Right lobe of liver (tissue), 6 donors: ENCODE data around the gene ITPR2. TPM values are rescaled to one million over a fixed set of nuclear protein-coding genes. Genes with fewer than 3 reads are reported as not detected.

ENCODE experiments used
- ATAC-seq, 4 donors: fragments of 200-7000 bp; cut with Tn5 transposase; one replicate each; pipeline ENCODE4 v1.9.1; 2020; ENCODE audit warnings: mild to moderate bottlenecking in 4 of 4, moderate library complexity in 4 of 4
- DNase-seq, 3 donors: peaks; one replicate each; pipeline ENCODE4 v3.0.0-alpha.2; 2020
- H3K27ac ChIP-seq, 3 donors: fragments of 200-600 bp; one replicate each; pipeline ENCODE4 v1.8.0; 2022
- H3K27me3 ChIP-seq, 2 donors: fragments of 200-600 bp; one replicate each; pipeline ENCODE4 v1.8.0; 2022
- H3K36me3 ChIP-seq, 4 donors: fragments of 200-600 bp; sonication (generic) in 1 of 4; one replicate each; pipeline versions ENCODE4 v1.5.1 to v1.8.0; 2017 to 2022; ENCODE audit warnings: control low read depth in 1 of 4
- H3K4me1 ChIP-seq, 4 donors: fragments of 200-600 bp; sonication (generic) in 1 of 4; one replicate each; pipeline versions ENCODE4 v1.5.1 to v1.8.0; 2017 to 2022; ENCODE audit warnings: control low read depth in 1 of 4
- H3K4me3 ChIP-seq, 3 donors: fragments of 200-600 bp; one replicate each; pipeline ENCODE4 v1.8.0; 2022
- H3K9me3 ChIP-seq, 4 donors: fragments of 200-600 bp; sonication (generic) in 1 of 4; one replicate each; pipeline versions ENCODE4 v1.5.1 to v1.8.0; 2017 to 2022; ENCODE audit warnings: control low read depth in 1 of 4
- CTCF ChIP-seq, 4 donors: fragments of 200-600 bp in 3 of 4; fragments of 450-650 bp in 1 of 4; IDR thresholded peaks; one replicate each; pipeline versions ENCODE4 v1.5.1 to v1.8.0; 2016 to 2022; ENCODE audit warnings: antibody characterized with exemption in 4 of 4, mild to moderate bottlenecking in 2 of 4
- POLR2A ChIP-seq: fragments of 450-650 bp; IDR thresholded peaks from one replicate; pipeline ENCODE4 v1.6.1; 2017; ENCODE audit warnings: antibody characterized with exemption, mild to moderate bottlenecking
- WGBS: methylation state at CpG from one replicate; pipeline ENCODE4 v1.1.6; 2018; ENCODE audit warnings: low coverage, low lambda C conversion rate; ENCODE audit not compliant: insufficient coverage; ENCODE audit errors: missing lambda C conversion rate; 5-methylcytosine and 5-hydroxymethylcytosine counted together
- intact Hi-C, 2 donors: fragments of 100-400 bp; cut with DNase I; formaldehyde crosslinking; loops; one replicate each; pipeline versions ENCODE4 v1.11.2 to v1.14.1; 2022
- total RNA-seq, 6 experiments: library from RNA; depleted of rRNA in 2 of 6; stranded (reverse); fragments of >200 nt in 2 of 6; fragmentation: NEBNext Ultra II Directional in 3 of 6; extraction: Animal tissue kit (Norgen Biotek cat#: 25700) in 3 of 6; gene quantifications; one replicate each; pipeline versions ENCODE4 v1.1.0 to v1.2.4, GENCODE V29; 2016 to 2023
- donor health status: DM: no; HTN: yes; CAD: no.
- donor health status: DM: no; HTN: no; CAD: no.
- donor health status: DM: no; HTN: no; CAD: no.
- donor health status: DM: no; HTN: yes; CAD: no.
- donor health status: DM: no; HTN: yes; CAD: no.

The ITPR2 gene
- total RNA-seq, 6 experiments from 2014 or later = 39.3 to 114 (median 57.2) TPM

GRCh38 chr12:26488351-26488750, 344.6 kb downstream of the ITPR2 start:
- Histone ChIP-seq H3K4me1 (no peaks in the 10 kb centered on the region), H3K4me3 (no peak overlapping the region), H3K36me3 (peaks cover 0 to 58% (median 4%) of the 10 kb centered on the region in 4 donors), H3K27me3 (no peaks in the 10 kb centered on the region), H3K27ac (no peak overlapping the region), H3K9me3 (no peaks in the 10 kb centered on the region)
- DNase-seq (no peak), ATAC-seq (no peak)
- 100% methylated on average over 1 of the region's 1 CpG for WGBS
- intact Hi-C loops = no loop called here
- TF ChIP-seq CTCF (IDR thresholded peaks at IDR 0.05) (no peak), POLR2A (no peak)

GRCh38 chr12:26473291-26473690, 359.7 kb downstream of the ITPR2 start:
- intact Hi-C loops = no loop called here
- TF ChIP-seq POLR2A (no peak), CTCF (IDR thresholded peaks at IDR 0.05) (no peak)
- peak; percentile 27 to 56 (median 41) for ATAC-seq
- Histone ChIP-seq H3K36me3 (peaks cover 0 to 40% (median 13%) of the 10 kb centered on the region in 4 donors), H3K4me1 (no peaks in the 10 kb centered on the region), H3K27me3 (no peaks in the 10 kb centered on the region), H3K27ac (no peak overlapping the region), H3K4me3 (no peak overlapping the region), H3K9me3 (no peaks in the 10 kb centered on the region)
- DNase-seq = no peak
- WGBS = 78% methylated on average over 1 of the region's 1 CpG

- Histone ChIP-seq H3K9me3 (no peaks in the 10 kb centered on the region), H3K4me3 (no peak overlapping the region), H3K4me1 (no peaks in the 10 kb centered on the region), H3K36me3 (peaks cover 0 to 39% (median 11%) of the 10 kb centered on the region in 4 donors), H3K27me3 (no peaks in the 10 kb centered on the region), H3K27ac (no peak overlapping the region)
- intact Hi-C loops = no loop called here
- peak; percentile 36 to 62 (median 44) for ATAC-seq
- DNase-seq = no peak
- no peak for TF ChIP-seq POLR2A
- TF ChIP-seq CTCF (IDR thresholded peaks at IDR 0.05) = no peak
These were observed 361.4 kb downstream of the ITPR2 start for GRCh38 chr12:26471560-26471959.

- TF ChIP-seq POLR2A = no peak
- no peak for TF ChIP-seq CTCF (IDR thresholded peaks at IDR 0.05)
- H3K4me1 ChIP-seq = no peaks in the 10 kb centered on the region
- no peak for DNase-seq
- H3K36me3 ChIP-seq = peaks cover 0 to 28% (median 4%) of the 10 kb centered on the region in 4 donors
- H3K27me3 ChIP-seq = no peaks in the 10 kb centered on the region
- intact Hi-C loops = no loop called here
- ATAC-seq = no peak
- H3K9me3 ChIP-seq = no peaks in the 10 kb centered on the region
- WGBS = 92% methylated on average over 6 of the region's 6 CpGs
- H3K27ac ChIP-seq = no peak overlapping the region
- no peak overlapping the region for H3K4me3 ChIP-seq
These were observed 363.4 kb downstream of the ITPR2 start for GRCh38 chr12:26469421-26470180.
